Measurements from ENCODE around the gene TPH1. TPM values are rescaled to one million over a fixed set of nuclear protein-coding genes. Genes with fewer than 3 reads are reported as not detected.
A peak's percentile ranks its signal among the peaks of the same experiment; 100 is the strongest.

TPH1 gene
- under 0.01 TPM in 1 of 2 replicates, not detected in the other for total RNA-seq

- peak; percentile 7 to 23 for DNase-seq (ENCODE audit: low read depth in 2 of 2)
Observed at GRCh38 chr11:18046116-18046777, at the start of gene TPH1. Gene TPH1, minus strand, starts transcription at chr11:18046269. Its CDS starts 5,507 bp downstream, at chr11:18040762.

- DNase-seq (ENCODE audit: low read depth in 2 of 2) = no peak
Observed at GRCh38 chr11:18093959-18094358, 47.9 kb upstream of the TPH1 start.

- DNase-seq (ENCODE audit: low read depth in 2 of 2) = no peak
Observed at GRCh38 chr11:18091731-18092130, 45.7 kb upstream of the TPH1 start.

GRCh38 chr11:18088966-18089365 lies 42.9 kb upstream of the TPH1 start:
- no peak for DNase-seq (ENCODE audit: low read depth in 2 of 2)

GRCh38 chr11:18088366-18088765 lies 42.3 kb upstream of the TPH1 start:
- no peak for DNase-seq (ENCODE audit: low read depth in 2 of 2)

GRCh38 chr11:18081551-18081950 lies 35.5 kb upstream of the TPH1 start:
- peak in 1 of 2 donors; percentile 11 for DNase-seq (ENCODE audit: low read depth in 2 of 2)

GRCh38 chr11:18080451-18080850 lies 34.4 kb upstream of the TPH1 start:
- DNase-seq (ENCODE audit: low read depth in 2 of 2) = peak in 1 of 2 donors; percentile 83

- no peak for DNase-seq (ENCODE audit: low read depth in 2 of 2)
Observed at GRCh38 chr11:18078909-18079308, 32.8 kb upstream of the TPH1 start.

- DNase-seq (ENCODE audit: low read depth in 2 of 2) = no peak
Observed at GRCh38 chr11:18075444-18075843, 29.4 kb upstream of the TPH1 start.

- no peak for DNase-seq (ENCODE audit: low read depth in 2 of 2)
Observed at GRCh38 chr11:18071098-18071705, 25.1 kb upstream of the TPH1 start.

- DNase-seq (ENCODE audit: low read depth in 2 of 2) = no peak
Observed at GRCh38 chr11:18067372-18067771, 21.3 kb upstream of the TPH1 start.

- DNase-seq (ENCODE audit: low read depth in 2 of 2) = no peak
Observed at GRCh38 chr11:18066626-18067025, 20.6 kb upstream of the TPH1 start.

- DNase-seq (ENCODE audit: low read depth in 2 of 2) = no peak
Observed at GRCh38 chr11:18065572-18065971, 19.5 kb upstream of the TPH1 start.

GRCh38 chr11:18064450-18065054 lies 18.5 kb upstream of the TPH1 start:
- DNase-seq (ENCODE audit: low read depth in 2 of 2) = no peak

GRCh38 chr11:18063862-18064434 lies 17.9 kb upstream of the TPH1 start:
- no peak for DNase-seq (ENCODE audit: low read depth in 2 of 2)

GRCh38 chr11:18063125-18063524 lies 17.1 kb upstream of the TPH1 start:
- DNase-seq (ENCODE audit: low read depth in 2 of 2) = no peak

GRCh38 chr11:18061351-18061750 lies 15.3 kb upstream of the TPH1 start:
- no peak for DNase-seq (ENCODE audit: low read depth in 2 of 2)

- no peak for DNase-seq (ENCODE audit: low read depth in 2 of 2)
Observed at GRCh38 chr11:18056561-18057181, 10.6 kb upstream of the TPH1 start.

GRCh38 chr11:18054511-18055103 lies 8.5 kb upstream of the TPH1 start:
- no peak for DNase-seq (ENCODE audit: low read depth in 2 of 2)

- no peak for DNase-seq (ENCODE audit: low read depth in 2 of 2)
Observed at GRCh38 chr11:18050848-18051247, 4.8 kb upstream of the TPH1 start.

- no peak for DNase-seq (ENCODE audit: low read depth in 2 of 2)
Observed at GRCh38 chr11:18036456-18036855, 9.6 kb downstream of the TPH1 start.

- no peak for DNase-seq (ENCODE audit: low read depth in 2 of 2)
Observed at GRCh38 chr11:18027475-18027874, 18.6 kb downstream of the TPH1 start.
